ENCODE measurements around the gene SESTD1. TPM values are rescaled to one million over a fixed set of nuclear protein-coding genes. Genes with fewer than 3 reads are reported as not detected.
"Not testable (repeated sequence)": the region's sequence is repeated elsewhere in the genome, so short reads cannot be mapped to it uniquely, and the experiment has no call there.

SESTD1 gene
- total RNA-seq, 6 donors from 2014 or later, result 38.0 to 108 (median 92.4) TPM

DNA sequence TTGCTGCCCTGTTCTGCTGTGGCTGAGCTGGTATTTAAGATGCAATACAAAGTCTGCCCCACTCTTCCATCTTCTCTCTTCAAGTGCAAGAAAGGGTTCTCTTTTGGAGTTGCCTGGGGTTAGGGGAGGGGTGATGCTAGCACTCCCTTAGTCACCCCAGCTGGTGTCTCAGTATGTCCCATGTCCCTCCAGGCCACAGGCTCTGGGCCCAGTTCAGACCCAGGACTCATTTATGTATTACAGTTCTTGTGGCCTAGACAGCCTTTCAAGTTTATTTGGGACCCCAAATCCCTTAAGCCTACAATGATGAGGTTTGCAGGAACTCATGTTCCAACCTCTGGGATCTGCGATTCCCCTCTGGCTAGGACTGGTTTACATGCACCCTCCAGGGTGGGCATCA, 167.5 kb downstream of the SESTD1 start:
- ATAC-seq (ENCODE audit: low FRiP score in 2 of 2) (peak in 1 of 2 donors; percentile 19), DNase-seq (no peak)
- H3K36me3 ChIP-seq, result no peaks in the 10 kb centered on the region
- H3K9me3 ChIP-seq, result peaks cover 0 to 5% (median 0%) of the 10 kb centered on the region in 4 donors
- H3K4me1 ChIP-seq, result no peaks in the 10 kb centered on the region
- no peaks in the 10 kb centered on the region for H3K27me3 ChIP-seq
- 90 to 100% methylated on average over 1 of the region's 1 CpG for WGBS, 2 donors
- H3K4me3 ChIP-seq, result no peak overlapping the region
- no peak overlapping the region for H3K27ac ChIP-seq
- TF ChIP-seq, protein P1, sequence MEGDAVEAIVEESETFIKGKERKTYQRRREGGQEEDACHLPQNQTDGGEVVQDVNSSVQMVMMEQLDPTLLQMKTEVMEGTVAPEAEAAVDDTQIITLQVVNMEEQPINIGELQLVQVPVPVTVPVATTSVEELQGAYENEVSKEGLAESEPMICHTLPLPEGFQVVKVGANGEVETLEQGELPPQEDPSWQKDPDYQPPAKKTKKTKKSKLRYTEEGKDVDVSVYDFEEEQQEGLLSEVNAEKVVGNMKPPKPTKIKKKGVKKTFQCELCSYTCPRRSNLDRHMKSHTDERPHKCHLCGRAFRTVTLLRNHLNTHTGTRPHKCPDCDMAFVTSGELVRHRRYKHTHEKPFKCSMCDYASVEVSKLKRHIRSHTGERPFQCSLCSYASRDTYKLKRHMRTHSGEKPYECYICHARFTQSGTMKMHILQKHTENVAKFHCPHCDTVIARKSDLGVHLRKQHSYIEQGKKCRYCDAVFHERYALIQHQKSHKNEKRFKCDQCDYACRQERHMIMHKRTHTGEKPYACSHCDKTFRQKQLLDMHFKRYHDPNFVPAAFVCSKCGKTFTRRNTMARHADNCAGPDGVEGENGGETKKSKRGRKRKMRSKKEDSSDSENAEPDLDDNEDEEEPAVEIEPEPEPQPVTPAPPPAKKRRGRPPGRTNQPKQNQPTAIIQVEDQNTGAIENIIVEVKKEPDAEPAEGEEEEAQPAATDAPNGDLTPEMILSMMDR (IDR thresholded peaks at IDR 0.05), result no peak
- no peak for TF ChIP-seq POLR2AphosphoS5 (IDR thresholded peaks at IDR 0.05)
- TF ChIP-seq EP300 (IDR thresholded peaks at IDR 0.05), result no peak
- no peak for TF ChIP-seq POLR2A (IDR thresholded peaks at IDR 0.05)

DNA sequence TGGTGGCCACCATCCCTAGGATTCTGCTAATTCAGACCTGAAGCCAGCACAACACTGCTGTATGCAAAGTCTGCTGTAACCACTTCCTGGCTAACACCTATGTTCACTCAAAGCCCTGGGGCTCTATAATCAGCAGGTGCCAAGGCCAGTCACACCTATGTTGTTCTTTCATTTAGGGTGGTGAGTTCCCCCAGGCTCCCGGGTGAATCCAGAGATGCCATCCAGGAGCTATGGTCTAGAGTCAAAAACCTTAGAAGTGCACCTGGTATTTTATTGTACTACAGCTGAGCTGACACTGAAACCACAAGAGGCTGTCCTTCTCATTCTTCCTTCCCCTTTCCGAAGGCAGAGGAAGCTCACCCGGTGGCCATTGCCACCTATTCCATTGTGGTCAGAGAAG, 168.5 kb downstream of the SESTD1 start:
- TF ChIP-seq EP300 (IDR thresholded peaks at IDR 0.05) (no peak), POLR2AphosphoS5 (IDR thresholded peaks at IDR 0.05) (no peak), POLR2A (IDR thresholded peaks at IDR 0.05) (no peak)
- TF ChIP-seq, protein P1 (IDR thresholded peaks at IDR 0.05), result no peak
- WGBS, 2 donors, result 57 to 71% methylated on average over 3 of the region's 3 CpGs
- no peak overlapping the region for H3K4me3 ChIP-seq
- peak; percentile 29 to 40 for ATAC-seq (ENCODE audit: low FRiP score in 2 of 2)
- peaks cover 0 to 5% (median 0%) of the 10 kb centered on the region in 4 donors for H3K9me3 ChIP-seq
- no peak for DNase-seq
- no peaks in the 10 kb centered on the region for H3K36me3 ChIP-seq
- no peaks in the 10 kb centered on the region for H3K27me3 ChIP-seq
- H3K27ac ChIP-seq, result no peak overlapping the region
- no peaks in the 10 kb centered on the region for H3K4me1 ChIP-seq

DNA sequence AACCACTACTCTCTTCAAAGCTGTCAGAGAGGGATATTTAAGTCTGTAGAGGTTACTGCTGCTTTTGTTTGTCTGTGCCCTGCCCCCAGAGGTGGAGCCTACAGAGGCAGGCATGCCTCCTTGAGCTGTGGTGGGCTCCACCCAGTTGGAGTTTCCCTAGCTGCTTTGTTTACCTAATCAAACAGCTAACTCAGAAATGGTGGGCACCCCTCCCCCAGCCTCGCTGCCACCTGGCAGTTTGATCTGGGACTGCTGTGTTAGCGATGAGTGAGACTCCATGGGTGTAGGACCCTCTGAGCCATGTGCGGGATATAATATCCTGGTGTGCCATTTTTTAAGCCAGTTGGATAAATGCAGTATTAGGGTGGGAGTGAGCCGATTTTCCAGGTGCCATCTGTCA, 171.7 kb downstream of the SESTD1 start:
- DNase-seq; H3K4me3 ChIP-seq; H3K27me3 ChIP-seq; H3K4me1 ChIP-seq; H3K36me3 ChIP-seq; H3K9me3 ChIP-seq; ATAC-seq (ENCODE audit: low FRiP score in 2 of 2); H3K27ac ChIP-seq: not testable (repeated sequence)
- WGBS, 2 donors, result 93 to 100% methylated on average over 1 to 4 of the region's 4 CpGs

DNA sequence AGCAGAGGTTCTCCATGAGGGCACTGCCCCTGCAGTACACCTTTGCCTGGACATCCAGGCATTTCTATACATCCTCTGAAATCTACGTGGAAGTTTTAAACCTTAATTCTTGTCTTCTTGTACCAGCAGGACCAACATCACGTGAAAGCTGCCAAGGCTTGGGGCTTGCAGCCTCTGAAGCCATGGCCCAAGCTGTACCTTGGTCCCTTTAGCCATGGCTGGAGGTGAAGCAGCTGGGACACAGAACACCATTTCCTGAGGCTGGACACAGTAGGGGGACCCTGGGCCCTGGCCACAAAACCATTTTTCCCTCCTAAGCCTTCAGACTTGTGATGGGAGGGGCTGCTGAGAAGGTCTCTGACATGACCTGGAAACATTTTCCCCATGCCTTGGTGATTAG, 181.9 kb downstream of the SESTD1 start:
- TF ChIP-seq EP300 (IDR thresholded peaks at IDR 0.05) (no peak), POLR2A (IDR thresholded peaks at IDR 0.05) (no peak), POLR2AphosphoS5 (IDR thresholded peaks at IDR 0.05) (no peak)
- TF ChIP-seq, protein P1 (IDR thresholded peaks at IDR 0.05), result no peak
- H3K27ac ChIP-seq, result no peak overlapping the region
- no peak overlapping the region for H3K4me3 ChIP-seq
- peak in 1 of 2 donors; percentile 55 for ATAC-seq (ENCODE audit: low FRiP score in 2 of 2)
- no peaks in the 10 kb centered on the region for H3K27me3 ChIP-seq
- H3K9me3 ChIP-seq, result peaks cover 0 to 7% (median 2%) of the 10 kb centered on the region in 4 donors
- DNase-seq, result no peak
- H3K4me1 ChIP-seq, result no peaks in the 10 kb centered on the region
- no peaks in the 10 kb centered on the region for H3K36me3 ChIP-seq
- WGBS, 2 donors, result 91 to 100% methylated on average over 2 of the region's 2 CpGs

DNA sequence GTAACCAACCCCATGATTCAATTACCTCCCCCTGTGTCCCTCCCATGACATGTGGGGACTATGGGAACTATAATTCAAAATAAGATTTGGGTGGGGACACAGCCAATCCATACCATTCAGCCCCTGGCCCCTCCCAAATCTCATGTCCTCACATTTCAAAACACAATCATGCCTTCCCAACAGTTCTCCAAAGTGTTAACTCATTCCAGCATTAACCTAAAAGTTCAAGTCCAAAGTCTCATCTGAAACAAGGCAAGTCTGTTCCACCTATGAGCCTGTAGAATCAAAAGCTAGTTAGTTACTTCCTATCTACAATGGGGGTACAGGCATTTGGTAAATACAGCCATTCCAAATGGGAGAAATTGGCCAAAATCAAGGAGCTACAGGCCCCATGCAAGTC, 182.7 kb downstream of the SESTD1 start:
- DNase-seq (no peak), ATAC-seq (ENCODE audit: low FRiP score in 2 of 2) (no peak)
- Histone ChIP-seq H3K4me1 (no peaks in the 10 kb centered on the region), H3K36me3 (no peaks in the 10 kb centered on the region), H3K27ac (no peak overlapping the region), H3K9me3 (peaks cover 0 to 7% (median 2%) of the 10 kb centered on the region in 4 donors), H3K4me3 (no peak overlapping the region), H3K27me3 (no peaks in the 10 kb centered on the region)
- TF ChIP-seq POLR2A (IDR thresholded peaks at IDR 0.05), result no peak
- no peak for TF ChIP-seq EP300 (IDR thresholded peaks at IDR 0.05)
- TF ChIP-seq POLR2AphosphoS5 (IDR thresholded peaks at IDR 0.05), result no peak
- TF ChIP-seq, protein P1 (IDR thresholded peaks at IDR 0.05), result no peak
